ENCODE measurements around the gene KRTAP22-1. TPM values are rescaled to one million over a fixed set of nuclear protein-coding genes. Genes with fewer than 3 reads are reported as not detected.

Gene KRTAP22-1
- total and polyA plus RNA-seq, 2 of the 4 experiments (the other 2 are of a cell fraction) = not detected

- in situ Hi-C loops (cut with MboI; ENCODE audit: low sequenced_read_pairs) = no loop called here
- Histone ChIP-seq H3K14ac (replicated peaks; ENCODE audit: low read depth, low read length) (no peak within 1 kb of the TSS), H3K9me1 (ENCODE audit: insufficient read depth, low read length) (no peaks in the 10 kb centered on the region), H3K4me2 (ENCODE audit: low read depth, low read length) (no peak within 1 kb of the TSS), H2AK5ac (ENCODE audit: low read depth, low read length) (no peak within 1 kb of the TSS), H4K91ac (ENCODE audit: insufficient read depth, low read depth, low read length) (no peak within 1 kb of the TSS), H4K5ac (ENCODE audit: low read depth, low read length) (no peak within 1 kb of the TSS), H2BK120ac (ENCODE audit: low read depth, low read length) (no peak within 1 kb of the TSS), H3K56ac (ENCODE audit: extremely low read depth, insufficient read depth, low read length) (no peak within 1 kb of the TSS), H3K27me3 (ENCODE audit: control insufficient read depth, insufficient read depth, low read length) (no peaks in the 10 kb centered on the region), H3K23ac (ENCODE audit: low read depth, low read length) (no peak within 1 kb of the TSS), H3K79me1 (ENCODE audit: low read depth in 1 of 2, low read length in 2 of 2) (no peaks in the 10 kb centered on the region), H2BK5ac (ENCODE audit: low read depth, low read length, poor library complexity, severe bottlenecking) (no peak within 1 kb of the TSS), H2AK9ac (replicated peaks; ENCODE audit: low read depth, low read length, poor library complexity) (no peak within 1 kb of the TSS), H3K9me3 (ENCODE audit: control insufficient read depth, insufficient read depth, low read length) (peaks cover 9% of the 10 kb centered on the region), H3K4me1 (ENCODE audit: control insufficient read depth, insufficient read depth, low read length) (no peaks in the 10 kb centered on the region), H4K8ac (ENCODE audit: low read depth in 2 of 2, low read length in 2 of 2) (no peak within 1 kb of the TSS), H3K18ac (ENCODE audit: low read depth, low read length) (no peak within 1 kb of the TSS), H3K27ac (ENCODE audit: insufficient read depth, low read length) (no peak within 1 kb of the TSS), H3K4me3 (ENCODE audit: insufficient read depth, low read depth, low read length) (no peak within 1 kb of the TSS), H4K20me1 (ENCODE audit: insufficient read depth, low read length) (no peaks in the 10 kb centered on the region), H3K4ac (ENCODE audit: low read depth, low read length) (no peak within 1 kb of the TSS), H3K9ac (ENCODE audit: low read depth, low read length) (no peak within 1 kb of the TSS), H2BK15ac (ENCODE audit: low read depth, low read length) (no peak within 1 kb of the TSS), H2BK20ac (ENCODE audit: low read depth, low read length) (no peak within 1 kb of the TSS), H3K36me3 (ENCODE audit: control insufficient read depth, insufficient read depth, low read length) (no peaks in the 10 kb centered on the region), H2AFZ (replicated peaks; ENCODE audit: low read length, poor library complexity) (no peak within 1 kb of the TSS)
- DNase-seq (no peak), ATAC-seq (ENCODE audit: low read depth) (no peak)
- BruUV-seq (replicated peaks) = no TSS peak
- dilution Hi-C loops (cut with HindIII; ENCODE audit: low sequenced_read_pairs, unreplicated experiment) = no loop called here
- 80% methylated on average over 1 of the region's 6 CpGs; no CpG with 5 or more reads in 1 of the 2 experiments for WGBS, 2 experiments (ENCODE audit: extremely low coverage in 2 of 2, insufficient read length in 1 of 2)
- ChIA-PET POLR2A (ENCODE audit: unreplicated experiment) (no interaction called here), CTCF (no interaction called here)
- TF ChIP-seq CTCF (conservative IDR thresholded peaks at IDR 0.05; ENCODE audit: low read depth, low read length) (no peak), POLR2A (IDR thresholded peaks at IDR 0.05; ENCODE audit: low read depth, low read length) (no peak), MAFK (IDR thresholded peaks at IDR 0.05; ENCODE audit: low read depth, low read length) (no peak), RFX5 (IDR thresholded peaks at IDR 0.05; ENCODE audit: low read depth, low read length) (no peak), FOS (IDR thresholded peaks at IDR 0.05; ENCODE audit: low read depth, low read length) (no peak), USF2 (IDR thresholded peaks at IDR 0.05; ENCODE audit: low read depth, low read length) (no peak), SMC3 (IDR thresholded peaks at IDR 0.05; ENCODE audit: low read depth, low read length) (no peak), RCOR1 (IDR thresholded peaks at IDR 0.05; ENCODE audit: insufficient replicate concordance, low read length) (no peak), CHD1 (IDR thresholded peaks at IDR 0.05; ENCODE audit: low read depth, low read length) (no peak), MAZ (IDR thresholded peaks at IDR 0.05; ENCODE audit: borderline replicate concordance, low read depth, low read length) (no peak), CEBPB (IDR thresholded peaks at IDR 0.05; ENCODE audit: low read depth, low read length) (no peak), BHLHE40 (IDR thresholded peaks at IDR 0.05; ENCODE audit: low read depth, low read length) (no peak), RAD21 (IDR thresholded peaks at IDR 0.05; ENCODE audit: low read length) (no peak), NFE2L2 (IDR thresholded peaks at IDR 0.05; ENCODE audit: low read depth, low read length) (no peak), MXI1 (IDR thresholded peaks at IDR 0.05; ENCODE audit: borderline replicate concordance, low read depth, low read length) (no peak)
- TF ChIP-seq, protein P1, sequence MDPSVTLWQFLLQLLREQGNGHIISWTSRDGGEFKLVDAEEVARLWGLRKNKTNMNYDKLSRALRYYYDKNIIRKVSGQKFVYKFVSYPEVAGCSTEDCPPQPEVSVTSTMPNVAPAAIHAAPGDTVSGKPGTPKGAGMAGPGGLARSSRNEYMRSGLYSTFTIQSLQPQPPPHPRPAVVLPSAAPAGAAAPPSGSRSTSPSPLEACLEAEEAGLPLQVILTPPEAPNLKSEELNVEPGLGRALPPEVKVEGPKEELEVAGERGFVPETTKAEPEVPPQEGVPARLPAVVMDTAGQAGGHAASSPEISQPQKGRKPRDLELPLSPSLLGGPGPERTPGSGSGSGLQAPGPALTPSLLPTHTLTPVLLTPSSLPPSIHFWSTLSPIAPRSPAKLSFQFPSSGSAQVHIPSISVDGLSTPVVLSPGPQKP (IDR thresholded peaks at IDR 0.05; ENCODE audit: borderline replicate concordance, low read depth, low read length) = no peak
- intact Hi-C loops (cut with micrococcal nuclease) = no loop called here
These were observed 2.1 kb upstream of the KRTAP22-1 start, which contains the start of gene KRTAP6-2 for GRCh38 chr21:30598802-30599201. Gene KRTAP6-2, minus strand, starts transcription at chr21:30598902. Its CDS starts 28 bp downstream, at chr21:30598874.

All from IMR-90 (cell line).